ENCODE data around the gene LRRN4.

LRRN4 gene

DNA sequence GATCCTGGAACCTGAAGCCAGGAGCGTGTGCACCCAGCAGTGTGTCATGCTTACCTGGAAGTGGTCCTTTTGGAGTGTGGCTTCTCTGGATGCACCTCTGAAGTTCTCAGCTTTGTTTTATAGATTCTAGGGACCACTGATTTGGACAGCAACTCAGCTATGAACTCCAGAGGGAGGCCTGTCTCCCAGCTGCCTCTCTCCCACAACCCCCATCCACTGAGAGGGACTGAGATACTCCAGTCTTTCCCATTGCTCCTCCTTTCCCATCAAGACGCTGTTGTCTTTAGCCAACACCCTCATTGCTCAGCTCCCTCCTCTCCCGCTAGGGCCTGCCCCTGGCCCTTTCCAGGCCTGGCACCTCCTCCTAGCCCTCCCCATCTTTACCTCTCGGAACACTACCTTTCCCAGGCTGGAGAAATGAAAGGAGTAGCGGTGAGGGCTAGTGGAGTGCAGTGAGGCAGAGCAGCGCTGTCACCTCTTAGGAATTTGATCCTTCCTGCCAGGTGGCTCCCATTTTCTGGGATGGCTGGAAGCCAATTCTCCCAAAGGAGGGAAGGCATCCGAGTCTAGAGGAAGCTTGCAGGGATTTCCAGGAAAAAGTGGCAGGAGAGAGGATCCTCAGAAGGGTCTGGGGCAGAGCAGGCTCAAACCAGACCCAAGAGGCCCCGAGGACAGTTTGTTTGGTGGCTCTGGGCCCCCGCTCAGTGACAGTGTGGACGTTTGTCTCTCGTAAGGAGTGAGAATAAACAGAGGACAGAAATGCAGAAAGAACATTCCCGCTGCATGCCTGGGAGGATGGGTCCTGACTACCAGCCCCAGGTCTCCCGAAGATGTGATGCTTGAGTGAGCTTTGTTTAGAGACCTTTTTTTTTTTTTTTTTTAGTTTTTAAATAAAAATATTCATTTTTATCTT is at the start of gene LRRN4:
Gene LRRN4 (minus strand): TSS at position 285 of the 913 bp plus-strand sequence. CDS start 1,261 bp downstream, outside the sequence.
- no peak for DNase-seq (ENCODE audit: low read depth)

GRCh38 chr20:6103301-6103700 is 49.4 kb upstream of the LRRN4 start:
- DNase-seq (ENCODE audit: low read depth): no peak

DNA sequence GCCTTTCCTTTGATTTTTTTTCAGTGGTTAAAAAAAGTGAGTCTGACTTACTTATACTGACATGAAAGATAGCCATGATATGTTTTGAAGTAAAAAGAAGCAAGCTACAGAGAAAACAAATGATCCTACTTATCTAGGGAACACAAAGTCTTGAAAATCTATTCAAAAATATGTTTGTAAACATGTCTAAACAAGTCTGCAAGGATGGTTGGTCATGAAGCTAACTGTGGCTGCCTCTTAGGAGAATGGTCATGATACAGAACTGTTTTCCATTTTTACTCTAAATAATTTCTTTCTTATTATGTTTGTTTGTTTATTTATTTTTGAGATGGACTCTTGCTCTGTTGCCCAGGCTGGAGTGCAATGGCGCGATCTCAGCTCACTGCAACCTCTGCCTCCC is 47.5 kb upstream of the LRRN4 start:
- DNase-seq (ENCODE audit: low read depth): no peak

DNA sequence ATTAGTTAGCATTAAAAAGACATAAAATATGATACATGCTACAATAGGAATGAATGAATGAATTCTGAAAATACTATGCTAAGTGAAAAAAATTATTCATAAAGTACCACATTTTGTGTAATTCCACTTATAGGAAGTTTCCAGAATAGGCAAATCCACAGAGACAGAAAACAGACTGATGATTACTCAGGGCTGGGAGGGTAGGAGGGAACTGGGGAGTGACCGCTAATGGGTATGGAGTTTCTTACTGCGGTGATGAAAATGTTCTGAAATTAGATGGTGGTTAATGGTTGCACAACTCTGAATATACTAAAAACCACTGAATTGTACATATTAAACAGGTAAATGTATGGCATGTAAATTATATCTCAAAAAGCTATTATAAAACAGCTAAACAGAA is 46.4 kb upstream of the LRRN4 start:
- no peak for DNase-seq (ENCODE audit: low read depth)

GRCh38 chr20:6099819-6100218 is 46.0 kb upstream of the LRRN4 start:
- DNase-seq (ENCODE audit: low read depth): no peak

GRCh38 chr20:6095409-6095808 is 41.5 kb upstream of the LRRN4 start:
- DNase-seq (ENCODE audit: low read depth): no peak

- no peak for DNase-seq (ENCODE audit: low read depth)
Observed at GRCh38 chr20:6094565-6094964, 40.7 kb upstream of the LRRN4 start.

GRCh38 chr20:6094063-6094462 is 40.2 kb upstream of the LRRN4 start:
- no peak for DNase-seq (ENCODE audit: low read depth)

DNA sequence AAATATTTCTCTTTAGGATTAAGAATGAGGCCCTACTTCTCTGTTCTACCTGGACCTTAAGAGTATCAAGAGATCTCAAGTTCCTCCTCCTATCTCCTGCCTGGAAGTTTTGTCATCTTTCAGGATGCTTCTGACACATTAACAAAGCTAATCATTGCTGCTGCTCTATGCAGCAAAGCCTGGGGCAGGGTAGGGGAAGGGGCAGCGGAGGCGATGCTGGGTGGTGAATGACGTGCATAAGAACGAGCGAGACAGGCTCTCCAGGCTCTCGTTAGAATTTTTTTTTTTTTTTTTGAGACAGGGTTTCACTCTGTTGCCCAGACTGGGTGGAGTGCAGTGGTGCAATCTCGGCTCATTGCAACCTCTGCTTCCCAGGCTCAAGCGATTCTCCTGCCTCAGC is 37.8 kb upstream of the LRRN4 start:
- DNase-seq (ENCODE audit: low read depth): no peak

DNA sequence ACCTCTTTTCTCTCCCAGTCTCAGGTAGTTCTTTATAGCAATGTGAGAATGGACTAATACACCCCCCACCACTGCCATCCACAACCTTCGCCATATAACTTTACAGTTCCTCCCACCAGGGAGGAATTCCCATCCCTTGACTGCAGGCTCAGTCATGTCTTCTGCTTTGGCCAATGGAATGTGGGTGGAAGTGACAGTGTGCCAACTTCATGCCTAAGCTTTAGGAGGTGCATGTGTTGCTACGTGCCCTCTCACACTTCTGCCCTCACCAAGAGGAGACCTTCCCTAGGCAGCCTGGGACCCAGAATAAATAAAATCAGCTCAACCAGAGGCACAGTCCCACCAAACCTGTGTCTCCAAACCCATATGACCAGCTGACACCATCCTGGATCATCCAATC is 33.0 kb upstream of the LRRN4 start:
- DNase-seq (ENCODE audit: low read depth): no peak

GRCh38 chr20:6083926-6084325 is 30.1 kb upstream of the LRRN4 start:
- DNase-seq (ENCODE audit: low read depth): no peak

GRCh38 chr20:6081236-6081635 is 27.4 kb upstream of the LRRN4 start:
- DNase-seq (ENCODE audit: low read depth): no peak

- DNase-seq (ENCODE audit: low read depth): no peak
Observed at GRCh38 chr20:6079016-6079415, 25.2 kb upstream of the LRRN4 start.

GRCh38 chr20:6075428-6076219 is 21.8 kb upstream of the LRRN4 start:
- no peak for DNase-seq (ENCODE audit: low read depth)

DNA sequence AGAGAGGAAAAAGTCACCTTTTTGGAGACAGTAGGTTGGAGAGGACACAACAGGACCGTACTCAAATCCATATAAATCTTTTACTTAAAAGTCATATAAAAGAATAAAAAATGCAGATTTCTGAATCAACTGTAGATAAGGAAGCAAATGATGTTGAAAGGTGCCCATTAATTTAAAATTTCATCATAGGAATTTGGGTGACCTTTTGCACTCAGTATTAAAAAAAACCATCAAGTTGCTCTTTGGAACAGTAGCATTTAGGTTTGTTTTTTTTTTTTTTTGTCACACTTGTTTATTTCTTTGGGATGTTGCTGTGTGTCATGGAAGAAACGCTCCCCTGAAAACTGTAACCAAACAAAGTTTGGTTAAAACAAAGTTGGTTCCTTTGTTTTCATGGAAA is 20.9 kb upstream of the LRRN4 start:
- DNase-seq (ENCODE audit: low read depth): no peak

- DNase-seq (ENCODE audit: low read depth): no peak
Observed at GRCh38 chr20:6074145-6074561, 20.3 kb upstream of the LRRN4 start.

DNA sequence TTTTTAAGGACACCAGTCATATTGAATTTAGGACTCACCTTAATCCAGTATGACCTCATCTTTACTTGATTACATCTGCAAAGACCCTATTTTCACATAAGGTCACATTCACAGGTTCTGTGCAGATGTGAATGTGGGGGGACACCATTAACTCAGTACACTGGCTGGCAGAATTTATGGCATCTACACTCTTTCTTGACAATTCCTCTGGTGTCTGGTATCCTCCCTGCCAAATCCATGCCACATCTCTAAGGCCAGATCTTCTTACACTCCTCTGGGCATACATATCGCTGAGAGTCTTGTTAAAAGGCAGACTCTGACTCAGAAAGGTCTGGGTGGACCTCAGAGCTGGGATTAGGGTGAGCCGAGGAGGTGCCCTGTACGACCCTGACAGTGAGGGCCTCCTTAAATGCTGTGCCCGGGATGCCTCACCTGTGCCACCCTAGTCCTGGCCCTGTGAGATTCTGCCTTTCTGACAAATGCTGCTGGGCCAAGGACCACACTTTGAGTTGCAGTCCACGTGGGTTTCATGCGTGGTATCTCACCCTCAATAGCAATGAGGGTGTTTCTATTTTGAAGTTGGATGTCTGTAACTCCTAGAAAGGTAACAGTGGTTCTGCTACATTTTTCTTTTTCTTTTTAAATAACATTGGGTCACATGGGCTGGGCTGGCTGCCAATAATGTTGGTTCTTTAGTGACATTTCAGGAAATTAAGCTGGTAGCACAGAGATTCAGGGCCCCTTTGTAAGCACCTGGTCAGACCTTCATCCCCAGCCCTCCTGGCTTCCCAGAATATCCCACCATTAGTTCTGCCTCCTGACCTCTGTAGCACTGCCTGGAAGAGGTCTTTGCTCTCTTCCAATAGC is 17.2 kb upstream of the LRRN4 start:
- no peak for DNase-seq (ENCODE audit: low read depth)

GRCh38 chr20:6069669-6070068 is 15.8 kb upstream of the LRRN4 start:
- no peak for DNase-seq (ENCODE audit: low read depth)

GRCh38 chr20:6067763-6068318 is 14.0 kb upstream of the LRRN4 start:
- no peak for DNase-seq (ENCODE audit: low read depth)

DNA sequence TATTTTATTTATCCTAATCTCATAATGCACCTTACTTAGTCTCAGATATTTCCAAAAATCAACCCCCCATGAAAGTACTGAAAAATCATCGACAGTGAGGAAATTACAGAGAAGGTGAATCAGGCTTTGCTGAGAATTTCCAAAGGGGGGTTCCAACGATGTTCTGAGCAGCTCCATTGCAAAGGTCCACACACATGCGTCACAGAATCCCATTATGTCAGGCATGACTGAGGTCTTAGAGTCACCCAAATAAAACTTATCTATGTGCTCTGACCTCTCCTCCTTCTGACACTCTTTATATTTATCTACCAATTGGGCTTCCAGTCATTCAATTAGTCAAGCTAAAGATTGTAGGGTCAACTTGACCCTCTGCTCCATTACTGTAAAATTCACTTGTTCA is 12.7 kb upstream of the LRRN4 start:
- no peak for DNase-seq (ENCODE audit: low read depth)

DNA sequence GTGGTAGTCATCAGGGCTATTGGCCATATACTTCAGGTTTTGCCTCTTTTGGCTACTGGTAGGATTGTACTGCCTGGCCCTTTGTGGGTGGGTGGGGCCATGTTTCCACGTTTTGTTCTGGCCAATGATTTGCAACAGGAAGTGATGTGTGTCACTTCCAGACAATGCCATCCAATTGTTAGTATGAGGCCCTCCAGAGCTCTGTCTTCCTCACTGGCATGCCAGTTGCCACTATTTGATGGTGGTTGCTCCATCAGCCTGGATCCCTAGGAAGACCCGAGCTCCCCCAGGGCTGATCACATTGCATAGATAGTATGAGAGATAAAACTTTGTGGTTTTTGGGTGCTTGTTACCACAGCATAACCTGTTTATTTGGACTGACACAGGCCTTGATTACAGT is 7.7 kb upstream of the LRRN4 start:
- no peak for DNase-seq (ENCODE audit: low read depth)

- DNase-seq (ENCODE audit: low read depth): no peak
Observed at GRCh38 chr20:6060213-6060612, 6.4 kb upstream of the LRRN4 start.
